ENCODE data around the gene RNF130. TPM values are rescaled to one million over a fixed set of nuclear protein-coding genes. Genes with fewer than 3 reads are reported as not detected.
A peak's percentile ranks its signal among the peaks of the same experiment; 100 is the strongest.
"Not testable (repeated sequence)": the region's sequence is repeated elsewhere in the genome, so short reads cannot be mapped to it uniquely, and the experiment has no call there.

RNF130 gene
- total and polyA plus RNA-seq, 2 donors from 2014 or later: 73.9 to 88.1 TPM

GRCh38 chr5:180090769-180091546 is 19.4 kb upstream of the RNF130 start:
- Histone ChIP-seq H3K4me1 (ENCODE audit: control insufficient read depth in 2 of 3, insufficient read depth in 2 of 3, low read depth in 1 of 3, low read length in 3 of 3) (peaks cover 0 to 6% (median 3%) of the 10 kb centered on the region in 3 donors), H3K9ac (ENCODE audit: low read length in 3 of 3) (peak overlapping the region in 1 of 3 donors; percentile 16)
- intact Hi-C loops (cut with DNase I): no loop called here

DNA sequence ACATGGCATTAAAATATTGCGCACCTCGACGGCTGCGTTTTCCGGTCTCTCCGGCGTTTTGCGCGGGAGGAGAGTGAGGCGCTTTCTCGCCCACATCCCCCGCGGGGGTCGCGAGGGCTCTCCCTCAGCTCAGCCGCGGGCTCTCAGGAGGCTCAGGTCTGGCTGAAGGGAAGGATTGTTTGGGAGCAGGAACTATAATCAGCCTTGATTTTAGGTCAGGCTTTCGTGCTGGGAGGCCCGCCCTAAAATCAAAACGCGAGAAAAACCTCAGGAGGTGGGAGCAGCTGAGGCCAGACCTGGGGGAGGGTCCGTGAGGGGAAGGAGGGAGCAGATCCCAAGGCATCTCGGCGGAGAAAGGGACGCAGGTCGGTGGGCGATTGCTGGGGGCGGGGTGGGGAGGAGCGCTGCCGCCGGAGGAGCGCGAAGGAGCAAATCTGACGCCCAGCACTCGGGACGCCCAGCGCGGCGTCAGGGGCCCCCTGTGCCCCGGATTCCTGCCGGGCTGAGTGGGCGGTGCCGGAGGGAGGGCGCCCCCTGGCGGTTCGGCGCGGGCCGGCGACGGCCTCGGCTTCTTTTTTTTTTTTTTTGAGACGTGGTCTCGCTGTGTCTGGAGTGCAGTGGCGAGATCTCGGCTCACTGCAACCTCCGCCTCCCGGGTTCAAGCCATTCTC is 18.7 kb upstream of the RNF130 start:
- FAIRE-seq: no peak
- H3K9me3 ChIP-seq (ENCODE audit: control insufficient read depth in 2 of 3, insufficient read depth in 1 of 3, low read length in 3 of 3): no peaks in the 10 kb centered on the region
- intact Hi-C loops (cut with DNase I): no loop called here

More at GRCh38 chr5:180090769-180091546, 19.4 kb upstream of the RNF130 start:
- DNase-seq (peak in 4 of 5 donors; percentile 66 to 77 (median 72)), FAIRE-seq (no peak)
- no peaks in the 10 kb centered on the region for H3K36me3 ChIP-seq (ENCODE audit: control insufficient read depth in 2 of 3, insufficient read depth in 3 of 3, low read length in 3 of 3)
- TF ChIP-seq, protein P1, sequence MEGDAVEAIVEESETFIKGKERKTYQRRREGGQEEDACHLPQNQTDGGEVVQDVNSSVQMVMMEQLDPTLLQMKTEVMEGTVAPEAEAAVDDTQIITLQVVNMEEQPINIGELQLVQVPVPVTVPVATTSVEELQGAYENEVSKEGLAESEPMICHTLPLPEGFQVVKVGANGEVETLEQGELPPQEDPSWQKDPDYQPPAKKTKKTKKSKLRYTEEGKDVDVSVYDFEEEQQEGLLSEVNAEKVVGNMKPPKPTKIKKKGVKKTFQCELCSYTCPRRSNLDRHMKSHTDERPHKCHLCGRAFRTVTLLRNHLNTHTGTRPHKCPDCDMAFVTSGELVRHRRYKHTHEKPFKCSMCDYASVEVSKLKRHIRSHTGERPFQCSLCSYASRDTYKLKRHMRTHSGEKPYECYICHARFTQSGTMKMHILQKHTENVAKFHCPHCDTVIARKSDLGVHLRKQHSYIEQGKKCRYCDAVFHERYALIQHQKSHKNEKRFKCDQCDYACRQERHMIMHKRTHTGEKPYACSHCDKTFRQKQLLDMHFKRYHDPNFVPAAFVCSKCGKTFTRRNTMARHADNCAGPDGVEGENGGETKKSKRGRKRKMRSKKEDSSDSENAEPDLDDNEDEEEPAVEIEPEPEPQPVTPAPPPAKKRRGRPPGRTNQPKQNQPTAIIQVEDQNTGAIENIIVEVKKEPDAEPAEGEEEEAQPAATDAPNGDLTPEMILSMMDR (IDR thresholded peaks at IDR 0.05; ENCODE audit: borderline replicate concordance, extremely low read depth, insufficient read depth): peak; percentile 24
- H3K27me3 ChIP-seq (ENCODE audit: control insufficient read depth, insufficient read depth, low read length): no peaks in the 10 kb centered on the region
- peak overlapping the region in 1 of 2 donors; percentile 60 for H3K27ac ChIP-seq (ENCODE audit: low read depth in 2 of 2, low read length in 2 of 2)
- H3K9me3 ChIP-seq (ENCODE audit: control insufficient read depth in 2 of 3, insufficient read depth in 1 of 3, low read length in 3 of 3): no peaks in the 10 kb centered on the region
- peak overlapping the region; percentile 4 to 68 (median 29) for H3K4me3 ChIP-seq (ENCODE audit: low read length in 3 of 3)

DNA sequence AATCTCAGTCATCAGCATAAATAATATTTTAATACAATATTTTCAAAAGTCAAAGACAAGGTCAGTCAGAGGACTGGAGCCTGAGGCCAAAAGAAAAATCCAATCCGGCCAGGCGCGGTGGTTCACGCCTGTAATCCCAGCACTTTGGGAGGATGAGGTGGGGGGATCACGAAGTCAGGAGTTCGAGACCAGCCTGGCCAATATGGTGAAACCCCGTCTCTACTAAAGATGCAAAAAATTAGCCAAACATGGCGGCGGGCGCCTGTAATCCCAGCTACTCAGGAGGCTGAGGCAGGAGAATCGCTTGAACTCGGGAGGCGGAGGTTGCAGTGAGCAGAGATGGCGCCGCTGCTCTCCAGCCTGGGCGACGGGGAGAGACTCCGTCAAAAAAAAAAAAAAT is 18.1 kb upstream of the RNF130 start:
- H3K9me3 ChIP-seq (ENCODE audit: control insufficient read depth in 2 of 3, insufficient read depth in 1 of 3, low read length in 3 of 3); H3K4me1 ChIP-seq (ENCODE audit: control insufficient read depth in 2 of 3, insufficient read depth in 2 of 3, low read depth in 1 of 3, low read length in 3 of 3); FAIRE-seq; H3K9ac ChIP-seq (ENCODE audit: low read length in 3 of 3); H3K36me3 ChIP-seq (ENCODE audit: control insufficient read depth in 2 of 3, insufficient read depth in 3 of 3, low read length in 3 of 3); intact Hi-C loops (cut with DNase I); H3K27me3 ChIP-seq (ENCODE audit: control insufficient read depth, insufficient read depth, low read length); H3K27ac ChIP-seq (ENCODE audit: low read depth in 2 of 2, low read length in 2 of 2): not testable (repeated sequence)
- H3K4me3 ChIP-seq (ENCODE audit: low read length in 3 of 3): peak overlapping the region in 2 of 3 donors; percentile 44 to 68
- peak in 1 of 5 donors; percentile 43 for DNase-seq

More for the DNA sequence above, 18.7 kb upstream of the RNF130 start:
- no peaks in the 10 kb centered on the region for H3K27me3 ChIP-seq (ENCODE audit: control insufficient read depth, insufficient read depth, low read length)
- TF ChIP-seq, protein P1 (IDR thresholded peaks at IDR 0.05; ENCODE audit: borderline replicate concordance, extremely low read depth, insufficient read depth): peak; percentile 82
- H3K4me3 ChIP-seq (ENCODE audit: low read length in 3 of 3): peak overlapping the region; percentile 44 to 68 (median 58)
- peaks cover 0 to 8% (median 3%) of the 10 kb centered on the region in 3 donors for H3K4me1 ChIP-seq (ENCODE audit: control insufficient read depth in 2 of 3, insufficient read depth in 2 of 3, low read depth in 1 of 3, low read length in 3 of 3)
- peak overlapping the region in 1 of 2 donors; percentile 37 for H3K27ac ChIP-seq (ENCODE audit: low read depth in 2 of 2, low read length in 2 of 2)
- H3K9ac ChIP-seq (ENCODE audit: low read length in 3 of 3): peak overlapping the region in 1 of 3 donors; percentile 81
- no peaks in the 10 kb centered on the region for H3K36me3 ChIP-seq (ENCODE audit: control insufficient read depth in 2 of 3, insufficient read depth in 3 of 3, low read length in 3 of 3)
- DNase-seq: peak; percentile 85 to 94 (median 89)

GRCh38 chr5:180088561-180088960 is 17.0 kb upstream of the RNF130 start:
- Histone ChIP-seq H3K36me3 (ENCODE audit: control insufficient read depth in 2 of 3, insufficient read depth in 3 of 3, low read length in 3 of 3) (no peaks in the 10 kb centered on the region), H3K9ac (ENCODE audit: low read length in 3 of 3) (no peak overlapping the region), H3K4me1 (ENCODE audit: control insufficient read depth in 2 of 3, insufficient read depth in 2 of 3, low read depth in 1 of 3, low read length in 3 of 3) (peaks cover 0 to 8% (median 3%) of the 10 kb centered on the region in 3 donors), H3K4me3 (ENCODE audit: low read length in 3 of 3) (no peak overlapping the region), H3K9me3 (ENCODE audit: control insufficient read depth in 2 of 3, insufficient read depth in 1 of 3, low read length in 3 of 3) (no peaks in the 10 kb centered on the region), H3K27me3 (ENCODE audit: control insufficient read depth, insufficient read depth, low read length) (no peaks in the 10 kb centered on the region), H3K27ac (ENCODE audit: low read depth in 2 of 2, low read length in 2 of 2) (no peak overlapping the region)
- FAIRE-seq (no peak), DNase-seq (peak in 1 of 5 donors; percentile 35)
- TF ChIP-seq, protein P1 (IDR thresholded peaks at IDR 0.05; ENCODE audit: borderline replicate concordance, extremely low read depth, insufficient read depth): no peak
- intact Hi-C loops (cut with DNase I): no loop called here
